Measurements from ENCODE around the gene DOCK4.

Gene DOCK4

GRCh38 chr7:111893190-111893589, 313.0 kb downstream of the DOCK4 start:
- DNase-seq (ENCODE audit: low spot score) = no peak
- no peak for TF ChIP-seq CTCF (IDR thresholded peaks at IDR 0.05; ENCODE audit: extremely low read depth, insufficient read depth, missing control alignments)
- in situ Hi-C loops (cut with MboI; ENCODE audit: low pct_unique_long_range_greater_than_20kb, low sequenced_read_pairs, unreplicated experiment) = no loop called here

DNA sequence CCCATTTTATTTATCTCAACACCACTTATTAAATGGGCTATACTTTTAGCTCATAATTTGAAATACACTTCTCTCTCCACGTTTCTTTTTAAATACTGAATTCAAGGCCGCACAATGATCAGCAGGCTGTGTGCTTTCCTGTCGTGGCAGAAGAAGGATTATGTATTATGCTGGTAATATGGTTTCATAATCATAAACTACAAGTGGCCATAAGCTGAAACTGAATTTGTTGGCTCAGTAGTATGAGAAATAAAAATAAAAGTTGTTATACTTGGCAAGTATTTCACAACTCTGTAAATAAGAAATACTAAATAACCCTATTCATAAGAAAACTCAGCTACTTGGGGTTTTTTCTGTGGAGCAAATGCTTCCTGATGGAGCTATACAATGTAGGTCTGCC, 313.6 kb downstream of the DOCK4 start:
- no peak for TF ChIP-seq CTCF (IDR thresholded peaks at IDR 0.05; ENCODE audit: extremely low read depth, insufficient read depth, missing control alignments)

GRCh38 chr7:111887734-111888133, 318.5 kb downstream of the DOCK4 start:
- in situ Hi-C loops (cut with MboI; ENCODE audit: low pct_unique_long_range_greater_than_20kb, low sequenced_read_pairs, unreplicated experiment) = no loop called here
- no peak for DNase-seq (ENCODE audit: low spot score)
- no peak for TF ChIP-seq CTCF (IDR thresholded peaks at IDR 0.05; ENCODE audit: extremely low read depth, insufficient read depth, missing control alignments)

More for the DNA sequence above, 313.6 kb downstream of the DOCK4 start:
- in situ Hi-C loops (cut with MboI; ENCODE audit: low pct_unique_long_range_greater_than_20kb, low sequenced_read_pairs, unreplicated experiment) = no loop called here
- no peak for DNase-seq (ENCODE audit: low spot score)

GRCh38 chr7:111886233-111886632, 320.0 kb downstream of the DOCK4 start:
- no peak for TF ChIP-seq CTCF (IDR thresholded peaks at IDR 0.05; ENCODE audit: extremely low read depth, insufficient read depth, missing control alignments)
- in situ Hi-C loops (cut with MboI; ENCODE audit: low pct_unique_long_range_greater_than_20kb, low sequenced_read_pairs, unreplicated experiment) = no loop called here
- DNase-seq (ENCODE audit: low spot score) = no peak

DNA sequence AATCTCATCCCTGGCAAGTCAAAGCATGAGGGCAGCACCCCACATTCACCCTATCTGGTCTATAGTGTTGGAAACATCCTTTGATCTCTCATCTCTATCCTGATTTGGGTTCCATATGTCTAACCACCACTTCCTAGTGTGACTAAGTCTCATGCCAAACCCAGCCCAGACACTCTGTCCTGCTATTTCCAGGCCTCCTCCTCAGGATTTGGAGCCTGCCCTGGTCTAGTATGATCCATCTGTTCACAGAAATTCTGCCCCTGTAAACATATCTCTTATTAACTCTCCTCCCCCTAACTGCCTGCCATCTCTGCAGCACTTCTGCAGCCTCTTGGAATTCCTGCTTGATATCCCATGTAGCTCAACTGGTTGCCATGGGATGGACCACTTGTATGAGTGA, 323.0 kb downstream of the DOCK4 start:
- no peak for TF ChIP-seq CTCF (IDR thresholded peaks at IDR 0.05; ENCODE audit: extremely low read depth, insufficient read depth, missing control alignments)
- in situ Hi-C loops (cut with MboI; ENCODE audit: low pct_unique_long_range_greater_than_20kb, low sequenced_read_pairs, unreplicated experiment) = no loop called here
- no peak for DNase-seq (ENCODE audit: low spot score)

- in situ Hi-C loops (cut with MboI; ENCODE audit: low pct_unique_long_range_greater_than_20kb, low sequenced_read_pairs, unreplicated experiment) = no loop called here
- TF ChIP-seq CTCF (IDR thresholded peaks at IDR 0.05; ENCODE audit: extremely low read depth, insufficient read depth, missing control alignments) = no peak
Observed at GRCh38 chr7:111878785-111879184, 327.4 kb downstream of the DOCK4 start.

GRCh38 chr7:111877931-111878330, 328.3 kb downstream of the DOCK4 start:
- no peak for TF ChIP-seq CTCF (IDR thresholded peaks at IDR 0.05; ENCODE audit: extremely low read depth, insufficient read depth, missing control alignments)
- in situ Hi-C loops (cut with MboI; ENCODE audit: low pct_unique_long_range_greater_than_20kb, low sequenced_read_pairs, unreplicated experiment) = no loop called here
- no peak for DNase-seq (ENCODE audit: low spot score)

More at GRCh38 chr7:111878785-111879184, 327.4 kb downstream of the DOCK4 start:
- no peak for DNase-seq (ENCODE audit: low spot score)

All from GM13977 (cell line).